ENCODE results near the gene RAP1GAP.

GRCh38 chr1:21705303-21705980 lies 36.3 kb upstream of the RAP1GAP start:
- TF ChIP-seq CTCF (IDR thresholded peaks at IDR 0.05): no peak
- no peak for TF ChIP-seq POLR2A (IDR thresholded peaks at IDR 0.05)
